ENCODE measurements around the gene TNK1.

GRCh38 chr17:7388856-7389255 is 8.0 kb downstream of the TNK1 start:
- no peak for TF ChIP-seq CTCF (IDR thresholded peaks at IDR 0.05; ENCODE audit: borderline replicate concordance, extremely low read depth, low read length, poor library complexity, severe bottlenecking)
- TF ChIP-seq EZH2 (IDR thresholded peaks at IDR 0.05; ENCODE audit: borderline replicate concordance, low read depth, low read length, severe bottlenecking) = no peak

Measured in DND-41 (cell line).